ENCODE measurements around the gene PRSS53.

DNA sequence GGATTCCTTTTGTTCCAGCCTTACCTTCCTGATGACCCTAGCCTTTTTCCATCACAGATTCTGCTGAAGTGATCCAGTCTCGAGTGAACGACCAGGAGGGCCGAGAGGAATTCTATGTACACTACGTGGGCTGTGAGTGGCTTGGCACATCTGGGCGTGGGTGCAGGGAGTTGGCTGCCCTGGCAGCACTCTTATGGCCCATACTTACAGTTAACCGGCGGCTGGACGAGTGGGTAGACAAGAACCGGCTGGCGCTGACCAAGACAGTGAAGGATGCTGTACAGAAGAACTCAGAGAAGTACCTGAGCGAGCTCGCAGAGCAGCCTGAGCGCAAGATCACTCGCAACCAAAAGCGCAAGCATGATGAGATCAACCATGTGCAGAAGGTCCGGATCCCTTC lies 31.4 kb upstream of the PRSS53 start:
- TF ChIP-seq, protein P1, sequence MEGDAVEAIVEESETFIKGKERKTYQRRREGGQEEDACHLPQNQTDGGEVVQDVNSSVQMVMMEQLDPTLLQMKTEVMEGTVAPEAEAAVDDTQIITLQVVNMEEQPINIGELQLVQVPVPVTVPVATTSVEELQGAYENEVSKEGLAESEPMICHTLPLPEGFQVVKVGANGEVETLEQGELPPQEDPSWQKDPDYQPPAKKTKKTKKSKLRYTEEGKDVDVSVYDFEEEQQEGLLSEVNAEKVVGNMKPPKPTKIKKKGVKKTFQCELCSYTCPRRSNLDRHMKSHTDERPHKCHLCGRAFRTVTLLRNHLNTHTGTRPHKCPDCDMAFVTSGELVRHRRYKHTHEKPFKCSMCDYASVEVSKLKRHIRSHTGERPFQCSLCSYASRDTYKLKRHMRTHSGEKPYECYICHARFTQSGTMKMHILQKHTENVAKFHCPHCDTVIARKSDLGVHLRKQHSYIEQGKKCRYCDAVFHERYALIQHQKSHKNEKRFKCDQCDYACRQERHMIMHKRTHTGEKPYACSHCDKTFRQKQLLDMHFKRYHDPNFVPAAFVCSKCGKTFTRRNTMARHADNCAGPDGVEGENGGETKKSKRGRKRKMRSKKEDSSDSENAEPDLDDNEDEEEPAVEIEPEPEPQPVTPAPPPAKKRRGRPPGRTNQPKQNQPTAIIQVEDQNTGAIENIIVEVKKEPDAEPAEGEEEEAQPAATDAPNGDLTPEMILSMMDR (IDR thresholded peaks at IDR 0.05) = no peak
- TF ChIP-seq EP300 (IDR thresholded peaks at IDR 0.05) (no peak), POLR2AphosphoS5 (IDR thresholded peaks at IDR 0.05) (no peak), POLR2A (IDR thresholded peaks at IDR 0.05) (no peak)

Measured in sigmoid colon (tissue), 4 donors.